ENCODE measurements around the gene KLF3. TPM values are rescaled to one million over a fixed set of nuclear protein-coding genes. Genes with fewer than 3 reads are reported as not detected.

Gene KLF3
- total and polyA plus RNA-seq, 2 of the 8 experiments (the other 6 are each of a cell fraction or from before 2014, with no cell fraction given) = 8.0 to 14.9 TPM

GRCh38 chr4:38749336-38749735 lies 85.3 kb downstream of the KLF3 start:
- peaks cover 12% of the 10 kb centered on the region for H3K23me2 ChIP-seq (ENCODE audit: low read depth, low read length)
- no peak overlapping the region for H2BK15ac ChIP-seq (ENCODE audit: low read length)
- H2BK20ac ChIP-seq (ENCODE audit: low read length) = no peak overlapping the region
- no peak overlapping the region for H2BK120ac ChIP-seq (replicated peaks; ENCODE audit: low read depth, low read length)
- no peaks in the 10 kb centered on the region for H3K79me2 ChIP-seq (ENCODE audit: control insufficient read depth in 1 of 2, insufficient read depth in 2 of 2, low read length in 2 of 2)
- POLR2A ChIA-PET (ENCODE audit: partially characterized antibody) = no interaction called here
- no peak for TF ChIP-seq RBBP5 (IDR thresholded peaks at IDR 0.05; ENCODE audit: borderline replicate concordance, low read depth, low read length)
- no peak for TF ChIP-seq CBX5 (IDR thresholded peaks at IDR 0.05; ENCODE audit: low read depth, low read length)
- TF ChIP-seq MAFK (IDR thresholded peaks at IDR 0.05; ENCODE audit: low read depth, low read length) = no peak
- no peak for TF ChIP-seq NRF1 (IDR thresholded peaks at IDR 0.05; ENCODE audit: low read depth, low read length)
- no peak for TF ChIP-seq KDM5A (IDR thresholded peaks at IDR 0.05; ENCODE audit: low read length)
- TF ChIP-seq BACH1 (IDR thresholded peaks at IDR 0.05; ENCODE audit: low read length) = no peak
- TF ChIP-seq TAF1 (IDR thresholded peaks at IDR 0.05; ENCODE audit: low read depth, low read length) = no peak
- TF ChIP-seq FOSL1 (IDR thresholded peaks at IDR 0.05; ENCODE audit: insufficient read depth, low read depth, low read length) = no peak
- TF ChIP-seq YY1 (IDR thresholded peaks at IDR 0.05; ENCODE audit: low read depth, low read length) = no peak
- TF ChIP-seq ATF3 (IDR thresholded peaks at IDR 0.05; ENCODE audit: insufficient read depth, low read depth, low read length) = no peak
- no peak overlapping the region for H2BK5ac ChIP-seq (ENCODE audit: low read depth, low read length)
- H3K36me3 ChIP-seq (ENCODE audit: control insufficient read depth in 2 of 4, insufficient read depth in 4 of 4, low read length in 3 of 4) = no peaks in the 10 kb centered on the region
- H4K91ac ChIP-seq (replicated peaks; ENCODE audit: insufficient read length, low read length) = no peak overlapping the region
- WGBS, 2 experiments (ENCODE audit: extremely low coverage in 1 of 2, insufficient coverage in 1 of 2, insufficient read length in 1 of 2, insufficient replicate concordance in 2 of 2, low coverage in 1 of 2, low lambda C conversion rate in 2 of 2, missing lambda C conversion rate in 1 of 2) = 80% methylated on average over 4 of the region's 4 CpGs; no CpG with 5 or more reads in 1 of the 2 experiments
- peaks cover 0 to 9% (median 7%) of the 10 kb centered on the region in 4 experiments; a peak in 6 of 7 replicates for H3K4me1 ChIP-seq (replicated peaks in 1 of 4; ENCODE audit: control insufficient read depth in 3 of 4, insufficient read depth in 4 of 4, low read length in 3 of 4)
- H3K4me2 ChIP-seq (ENCODE audit: insufficient read depth in 1 of 2, low read depth in 2 of 2, low read length in 2 of 2) = no peak overlapping the region
- DNase-seq (ENCODE audit: low read depth in 1 of 2, low spot score in 2 of 2) (no peak), FAIRE-seq (no peak)
- no peak overlapping the region for H3K23ac ChIP-seq (ENCODE audit: insufficient read length)
- H2BK12ac ChIP-seq (ENCODE audit: low read depth, low read length) = no peak overlapping the region
- H3K79me1 ChIP-seq (ENCODE audit: low read depth, low read length) = no peaks in the 10 kb centered on the region
- H4K8ac ChIP-seq (ENCODE audit: extremely low read depth, insufficient read depth, low read length) = no peak overlapping the region
- no peak overlapping the region for H4K5ac ChIP-seq (ENCODE audit: insufficient read length, low read depth, low read length)
- no peak overlapping the region for H3K9ac ChIP-seq (replicated peaks in 1 of 4; ENCODE audit: extremely low read depth in 1 of 4, low read depth in 3 of 4, low read length in 3 of 4)
- H4K20me1 ChIP-seq (replicated peaks in 1 of 2; ENCODE audit: control insufficient read depth in 1 of 2, insufficient read depth in 2 of 2, low read length in 2 of 2) = peaks cover 0 to 8% of the 10 kb centered on the region in 2 experiments
- H3K27me3 ChIP-seq (replicated peaks in 1 of 4; ENCODE audit: control insufficient read depth in 3 of 4, extremely low read depth in 1 of 4, insufficient read depth in 3 of 4, low read length in 3 of 4) = no peaks in the 10 kb centered on the region; a peak in 1 of 7 replicates
- no peak overlapping the region for H2AFZ ChIP-seq (ENCODE audit: low read length)
- H3K14ac ChIP-seq (ENCODE audit: insufficient read length) = no peak overlapping the region
- no peak overlapping the region for H3K56ac ChIP-seq (replicated peaks; ENCODE audit: insufficient read length, low read depth, low read length)
- no peak overlapping the region for H2AK5ac ChIP-seq (ENCODE audit: low read depth, low read length)
- no peak overlapping the region for H3K18ac ChIP-seq (ENCODE audit: extremely low read depth, low read length)
- H3K27ac ChIP-seq (ENCODE audit: low read depth, low read length) = no peak overlapping the region
- no peak overlapping the region for H3K4ac ChIP-seq (replicated peaks; ENCODE audit: insufficient read length, low read depth, low read length)
- H3K4me3 ChIP-seq (ENCODE audit: extremely low read depth in 1 of 4, insufficient read depth in 2 of 4, low read depth in 3 of 4, low read length in 4 of 4) = no peak overlapping the region
- CTCF ChIA-PET (ENCODE audit: partially characterized antibody) = interaction anchor here (1.0 kb wide), 1 partner anchor 10 kb away, joined by 4 read pairs; no protein-coding TSS in a partner anchor
- peaks cover 8 to 10% of the 10 kb centered on the region in 2 experiments; a peak in 2 of 4 replicates for H3K9me3 ChIP-seq (ENCODE audit: insufficient read depth in 2 of 2, low read depth in 1 of 2, low read length in 1 of 2)
